ENCODE data around the gene ZC2HC1B.
"Not testable (repeated sequence)": the region's sequence is repeated elsewhere in the genome, so short reads cannot be mapped to it uniquely, and the experiment has no call there.

ZC2HC1B gene

DNA sequence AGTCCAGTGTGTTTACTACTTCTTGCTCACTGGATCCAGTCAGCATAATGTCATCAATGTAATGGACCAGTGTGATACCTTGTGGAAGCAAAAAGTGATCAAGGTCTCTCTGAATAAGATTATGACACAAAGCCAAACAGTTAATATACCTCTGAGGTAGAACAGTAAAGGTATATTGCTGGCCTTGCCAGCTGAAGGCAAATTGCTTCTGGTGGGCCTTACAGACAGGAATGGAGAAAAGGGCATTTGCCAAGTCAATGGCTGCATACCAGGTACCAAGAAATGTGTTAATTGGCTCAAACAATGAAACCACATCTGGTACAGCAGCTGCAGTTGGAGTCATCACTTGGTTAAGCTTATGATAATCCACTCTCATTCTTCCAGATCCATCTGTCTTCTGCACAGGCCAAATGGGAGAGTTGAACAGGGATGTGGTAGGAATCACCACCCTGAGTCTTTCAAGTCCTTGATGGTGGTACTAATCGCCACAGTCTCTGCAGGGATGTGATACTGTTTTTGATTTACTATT is 7.0 kb downstream of the ZC2HC1B start:
- DNase-seq (ENCODE audit: low spot score), result not testable (repeated sequence)

GRCh38 chr6:143872201-143872600 is 7.9 kb downstream of the ZC2HC1B start:
- no peak for DNase-seq (ENCODE audit: low spot score)

DNA sequence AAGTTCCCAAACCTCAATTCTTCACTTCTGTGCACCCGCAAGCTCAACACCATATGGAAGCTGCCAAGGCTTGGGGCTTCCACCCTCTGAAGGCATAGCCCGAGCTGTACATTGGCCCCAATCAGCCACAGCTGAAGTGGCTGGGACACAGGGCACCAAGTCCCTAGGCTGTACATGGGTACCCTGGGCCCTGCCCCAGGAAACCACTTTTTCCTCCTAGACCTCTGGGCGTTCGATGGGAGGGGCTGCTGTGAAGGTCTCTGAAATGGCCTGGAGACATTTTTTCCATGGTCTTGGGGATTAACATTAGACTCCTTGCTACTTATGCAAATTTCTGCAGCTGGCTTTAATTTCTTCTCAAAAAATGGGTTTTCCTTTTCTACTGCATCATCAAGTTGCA is 9.3 kb downstream of the ZC2HC1B start:
- not testable (repeated sequence) for DNase-seq (ENCODE audit: low spot score)

- not testable (repeated sequence) for DNase-seq (ENCODE audit: low spot score)
Observed at GRCh38 chr6:143874503-143874902, 10.2 kb downstream of the ZC2HC1B start.

DNA sequence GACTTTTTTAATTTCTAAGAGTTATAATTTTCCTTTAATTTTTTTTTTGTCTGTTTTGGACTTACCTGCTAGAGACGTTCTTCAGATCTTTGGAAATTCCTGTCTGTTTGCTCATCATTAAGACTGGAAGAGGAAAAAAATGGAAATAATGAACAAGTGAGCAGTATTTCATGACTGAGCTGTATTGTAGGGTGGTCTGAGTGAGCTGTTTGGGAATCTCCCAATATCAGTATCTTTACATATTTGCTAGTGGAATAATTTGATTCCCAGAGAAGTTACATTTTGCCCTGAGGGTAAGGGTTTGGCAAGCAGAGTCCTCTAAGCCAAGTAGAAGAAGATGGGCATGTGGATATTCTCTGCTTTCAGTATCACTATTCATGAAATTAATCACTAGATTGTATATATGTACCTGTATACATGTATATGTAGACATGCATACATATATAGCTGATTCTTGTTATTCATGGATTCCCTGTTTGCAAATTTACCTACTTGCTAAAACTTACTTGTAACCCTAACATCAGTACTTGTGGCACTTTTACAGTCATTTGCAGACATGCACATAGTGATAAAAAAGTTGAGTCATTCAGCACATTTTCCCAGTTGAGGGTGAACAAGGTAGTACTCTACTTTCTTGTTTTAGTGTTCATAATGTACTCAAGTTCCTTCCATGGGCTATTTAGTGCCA is 13.5 kb downstream of the ZC2HC1B start:
- no peak for DNase-seq (ENCODE audit: low spot score)

DNA sequence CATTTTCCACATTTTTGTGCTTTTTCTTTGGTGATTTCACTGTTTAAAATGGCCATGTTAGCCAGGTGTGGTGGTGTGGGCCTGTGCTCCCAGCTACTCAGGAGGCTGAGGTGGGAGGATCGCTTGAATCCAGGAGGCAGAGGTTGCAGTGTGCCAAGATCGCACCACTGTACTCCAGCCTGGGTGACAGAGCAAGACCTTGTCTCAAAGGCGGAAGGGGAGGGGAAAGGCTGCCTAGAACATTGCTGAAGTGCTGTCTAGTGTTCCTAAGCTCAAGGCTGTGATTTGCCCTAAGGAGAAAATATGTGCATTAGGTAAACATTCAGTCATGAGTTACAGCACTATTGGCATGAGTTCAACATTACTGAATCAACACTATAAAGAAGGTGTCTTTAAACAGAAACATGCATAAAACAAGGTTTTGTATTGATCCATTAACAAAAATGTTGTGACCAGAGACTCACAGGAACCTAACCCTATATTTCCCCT is 14.0 kb downstream of the ZC2HC1B start:
- no peak for DNase-seq (ENCODE audit: low spot score)

DNA sequence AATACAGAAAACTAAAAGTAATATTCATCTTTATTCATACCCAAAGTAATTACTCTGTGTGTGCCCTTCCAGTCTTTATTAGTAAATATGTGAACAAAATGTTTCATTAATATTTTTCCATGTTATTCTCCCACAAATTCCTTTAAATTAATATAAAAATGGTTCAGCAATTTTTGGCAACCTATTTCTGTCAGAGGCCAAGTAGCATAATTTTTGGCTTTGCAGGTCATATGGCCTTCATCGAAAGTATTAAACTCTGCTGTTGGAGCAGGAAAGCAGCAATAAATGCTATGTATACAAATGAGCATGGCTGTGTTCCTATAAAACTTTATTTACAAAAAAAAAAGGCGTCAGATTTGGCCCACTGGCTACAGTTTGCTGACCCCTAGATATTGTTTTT is 16.1 kb downstream of the ZC2HC1B start:
- no peak for DNase-seq (ENCODE audit: low spot score)

DNA sequence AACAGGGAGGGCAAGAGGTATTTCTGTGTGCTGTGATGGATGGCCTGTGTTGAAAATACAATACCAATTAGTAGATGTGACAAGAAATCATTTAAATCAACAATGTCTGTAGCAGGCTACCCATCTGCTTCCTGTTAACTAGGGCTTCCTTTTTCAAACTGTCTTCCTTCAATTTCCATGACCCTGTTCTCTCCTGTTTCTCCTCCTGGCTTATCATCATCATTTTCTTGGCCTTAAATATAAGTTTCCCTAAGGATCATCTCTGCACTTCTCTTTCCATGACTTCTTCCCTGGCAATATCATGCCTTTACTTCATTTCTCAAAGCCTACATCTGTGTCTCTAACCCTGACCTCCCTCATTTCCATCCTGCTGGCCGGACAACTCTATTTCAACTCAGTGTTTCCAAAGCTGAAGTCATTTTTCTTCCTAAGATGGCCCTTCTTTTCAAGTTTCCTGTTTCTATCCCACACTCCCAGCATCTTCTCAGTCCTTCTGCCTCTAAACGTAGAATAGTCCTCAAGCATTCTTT is 18.2 kb downstream of the ZC2HC1B start:
- DNase-seq (ENCODE audit: low spot score), result no peak

GRCh38 chr6:143884216-143884900 is 20.1 kb downstream of the ZC2HC1B start:
- DNase-seq (ENCODE audit: low spot score), result no peak

GRCh38 chr6:143885116-143885515 is 20.8 kb downstream of the ZC2HC1B start:
- no peak for DNase-seq (ENCODE audit: low spot score)

- DNase-seq (ENCODE audit: low spot score), result no peak
Observed at GRCh38 chr6:143894655-143895054, 30.4 kb downstream of the ZC2HC1B start.

DNA sequence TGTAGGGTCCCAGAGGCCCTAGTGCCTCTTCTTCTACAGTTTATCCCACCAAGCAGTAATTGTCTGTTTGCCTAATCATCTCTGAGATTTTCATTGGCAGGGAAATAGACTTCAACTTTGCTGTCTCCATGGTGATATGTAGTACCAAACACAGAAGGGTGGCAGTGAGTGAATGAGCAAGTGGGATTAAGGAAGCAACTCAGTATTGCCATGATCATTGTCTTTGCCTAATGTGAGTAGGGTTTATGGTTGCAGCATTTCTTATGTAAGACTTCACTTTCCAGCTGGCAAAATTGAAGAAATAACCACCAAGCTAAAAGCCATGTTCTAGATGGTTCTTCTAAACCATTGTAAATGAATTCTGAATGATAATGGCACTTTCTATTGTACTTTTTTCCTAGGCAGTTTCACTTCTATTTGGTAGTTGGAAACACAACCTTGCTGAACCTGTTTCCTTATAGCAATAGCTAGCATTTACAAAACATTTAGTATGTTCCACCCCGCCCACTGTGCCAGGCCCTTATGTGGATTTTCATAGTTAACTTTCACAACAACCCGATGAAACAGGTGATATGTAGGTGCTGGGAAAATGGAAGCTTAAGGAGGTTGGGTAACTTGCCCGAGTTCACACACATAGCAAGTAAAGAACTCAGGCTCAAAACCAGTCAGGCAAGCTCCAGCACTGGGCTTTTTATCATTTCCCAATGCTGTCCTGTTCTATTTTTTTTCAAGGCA is 32.0 kb downstream of the ZC2HC1B start:
- no peak for DNase-seq (ENCODE audit: low spot score)

GRCh38 chr6:143900358-143900757 is 36.1 kb downstream of the ZC2HC1B start:
- no peak for DNase-seq (ENCODE audit: low spot score)

- DNase-seq (ENCODE audit: low spot score), result no peak
Observed at GRCh38 chr6:143901885-143902750, 37.8 kb downstream of the ZC2HC1B start.

- no peak for DNase-seq (ENCODE audit: low spot score)
Observed at GRCh38 chr6:143902827-143903226, 38.6 kb downstream of the ZC2HC1B start.

DNA sequence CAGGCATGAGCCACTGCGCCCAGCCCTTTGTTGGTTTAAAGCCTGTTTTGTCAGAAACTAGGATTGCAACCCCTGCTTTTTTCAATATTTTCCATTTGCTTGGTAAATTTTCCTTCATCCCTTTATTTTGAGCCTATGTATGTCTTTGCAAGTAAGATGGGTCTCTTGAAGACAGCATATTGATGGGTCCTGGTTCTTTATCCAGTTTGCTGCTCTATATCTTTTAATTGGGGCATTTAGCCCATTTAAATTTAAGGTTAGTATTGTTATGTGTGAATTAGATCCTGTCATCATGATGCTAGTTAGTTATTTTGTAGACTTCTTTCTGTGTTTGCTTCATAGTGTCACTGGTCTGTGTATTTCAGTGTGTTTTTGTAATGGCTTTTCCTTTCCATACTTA is 46.8 kb downstream of the ZC2HC1B start:
- no peak for DNase-seq (ENCODE audit: low spot score)

GRCh38 chr6:143912671-143913070 is 48.4 kb downstream of the ZC2HC1B start:
- no peak for DNase-seq (ENCODE audit: low spot score)

DNA sequence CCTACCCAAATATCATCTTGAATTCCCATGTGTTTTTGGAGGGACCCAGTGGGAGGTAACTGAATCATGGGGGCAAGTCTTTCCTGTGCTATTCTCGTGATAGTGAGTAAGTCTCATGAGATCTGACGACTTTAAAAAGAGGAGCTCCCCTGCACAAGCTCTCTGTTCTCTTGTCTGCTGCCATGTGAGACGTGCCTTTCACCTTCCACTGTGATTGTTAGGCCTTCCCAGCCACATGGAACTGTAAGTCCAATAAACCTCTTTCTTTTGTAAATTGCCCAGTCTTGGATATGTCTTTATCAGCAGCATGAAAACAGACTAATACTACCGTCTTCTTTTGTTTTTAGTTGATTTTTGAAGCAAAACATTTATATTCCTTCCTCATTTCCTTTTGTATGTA is 52.8 kb downstream of the ZC2HC1B start:
- not testable (repeated sequence) for DNase-seq (ENCODE audit: low spot score)

- no peak for DNase-seq (ENCODE audit: low spot score)
Observed at GRCh38 chr6:143928853-143929252, 64.6 kb downstream of the ZC2HC1B start.

DNA sequence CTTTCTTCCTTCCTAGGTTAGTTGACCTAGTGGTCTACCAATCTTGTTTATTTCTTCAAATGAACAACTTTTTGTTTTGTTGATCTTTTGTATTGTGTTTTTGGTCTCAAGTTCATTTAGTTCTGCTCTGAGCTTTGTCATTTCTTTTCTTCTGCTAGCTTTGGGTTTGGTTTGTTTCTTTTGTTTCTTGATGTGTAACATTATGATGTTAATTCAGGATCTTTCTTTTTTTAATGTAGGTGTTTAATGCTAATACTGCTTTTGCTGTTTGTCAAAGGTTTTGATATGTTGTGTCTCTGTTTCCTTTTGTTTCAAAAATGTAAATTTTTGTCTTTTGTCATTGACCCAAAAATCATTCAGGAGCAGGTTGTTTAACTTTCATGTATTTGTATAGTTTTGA is 65.7 kb downstream of the ZC2HC1B start:
- no peak for DNase-seq (ENCODE audit: low spot score)

DNA sequence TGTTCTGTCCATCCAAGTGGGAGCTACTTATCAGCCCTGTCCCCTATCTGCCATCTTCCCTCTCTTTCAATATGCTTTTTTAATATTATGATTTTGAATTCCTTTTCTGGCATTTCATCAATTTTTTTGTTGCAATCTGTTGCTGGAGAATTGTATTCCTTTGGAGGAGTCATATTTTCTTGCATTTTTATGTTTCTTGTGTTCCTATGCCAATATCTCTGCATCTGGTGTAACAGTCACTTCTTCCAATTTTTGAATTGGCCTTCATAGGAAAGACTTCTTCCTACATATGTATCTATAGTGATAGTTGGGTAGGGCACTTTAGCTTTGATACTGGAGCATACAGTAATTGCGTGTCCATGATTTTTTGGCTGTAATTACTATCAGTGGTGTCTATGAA is 70.1 kb downstream of the ZC2HC1B start:
- DNase-seq (ENCODE audit: low spot score), result no peak
